Right ventricle myocardium inferior (tissue), 1 donor: ENCODE results near the gene ASTN2. TPM values are rescaled to one million over a fixed set of nuclear protein-coding genes. Genes with fewer than 3 reads are reported as not detected.

Experiments
- ATAC-seq: fragments of 200-7000 bp; cut with Tn5 transposase; one replicate; pipeline ENCODE4 v1.9.1; 2020; ENCODE audit warnings: mild to moderate bottlenecking, moderate library complexity
- DNase-seq: peaks from one replicate; pipeline ENCODE4 v3.0.0; 2021; ENCODE audit errors: missing footprints
- intact Hi-C: fragments of 100-400 bp; cut with DNase I; formaldehyde crosslinking; loops from one replicate; pipeline ENCODE4 v1.11.0; 2022
- long read RNA-seq: library from polyadenylated mRNA; unstranded; transcript quantifications from one replicate; pipeline ENCODE4 v2.0.0, GENCODE V29; 2021
- total RNA-seq: library from RNA; stranded (reverse); fragmentation: NEBNext Ultra II Directional; extraction: Animal tissue kit (Norgen Biotek cat#: 25700); gene quantifications from one replicate; pipeline ENCODE4 v1.2.1, GENCODE V29; 2021
- donor health status: DM: no; HTN: yes; CAD: no; lungs with severe emphysema.

ASTN2 gene
- total RNA-seq: 8.3 TPM
- long read RNA-seq, full-length matches to known transcripts: 3 of 10 reads
- long read RNA-seq, partial matches to known transcripts: 3 of 10 reads
- long read RNA-seq, other reads (novel, unspliced or antisense): 4 of 10 reads

DNA sequence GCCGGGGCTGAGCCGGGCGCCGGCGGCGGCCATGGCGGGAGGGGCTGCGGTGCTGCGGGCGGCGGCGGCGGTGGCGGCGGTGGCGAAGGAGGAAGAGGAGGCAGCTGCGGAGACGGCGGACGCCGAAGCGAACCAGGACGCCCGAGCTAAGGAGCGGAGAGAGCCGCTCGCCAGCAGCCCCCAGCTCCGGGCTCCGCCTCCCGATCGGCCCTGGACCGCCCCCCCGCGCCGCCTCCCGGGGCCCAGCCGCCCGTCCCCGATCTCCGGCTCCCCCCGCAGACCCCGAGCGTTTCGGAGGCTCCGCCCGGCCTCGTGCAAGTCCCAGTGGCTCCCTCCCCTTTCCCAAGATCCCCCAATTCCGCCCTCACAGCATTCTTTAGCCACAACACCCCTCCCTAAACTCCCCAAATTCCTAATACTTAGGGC, at the start of gene ASTN2:
Gene ASTN2, minus strand, starts transcription at position 152 of the 426 bp plus-strand sequence. Its CDS starts 119 bp downstream, at position 33.
- intact Hi-C loops: no loop called here
- no peak for ATAC-seq
- DNase-seq: no peak

DNA sequence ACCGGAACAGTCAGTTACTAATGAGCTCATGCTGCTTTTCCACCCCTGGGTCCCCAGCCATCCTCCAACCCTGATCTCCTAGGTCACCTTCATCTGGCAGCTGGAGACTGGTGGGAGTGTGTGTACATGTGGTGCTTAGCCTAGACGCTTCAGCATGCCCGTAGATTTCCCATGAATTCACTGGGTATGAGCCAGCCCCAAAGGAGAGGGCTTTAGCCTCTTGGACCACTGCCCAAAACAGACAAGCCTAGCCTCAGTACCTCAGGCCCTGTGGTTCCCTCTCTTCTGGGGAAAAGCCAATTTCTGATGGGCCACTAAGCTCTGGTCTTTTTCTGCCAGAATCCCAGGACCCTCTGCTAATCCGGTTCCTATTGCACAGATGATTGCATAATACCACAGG, 48.0 kb upstream of the ASTN2 start:
- ATAC-seq: no peak
- intact Hi-C loops: no loop called here
- DNase-seq: no peak

GRCh38 chr9:117461386-117461785, 46.5 kb upstream of the ASTN2 start:
- intact Hi-C loops: no loop called here
- no peak for DNase-seq
- no peak for ATAC-seq

DNA sequence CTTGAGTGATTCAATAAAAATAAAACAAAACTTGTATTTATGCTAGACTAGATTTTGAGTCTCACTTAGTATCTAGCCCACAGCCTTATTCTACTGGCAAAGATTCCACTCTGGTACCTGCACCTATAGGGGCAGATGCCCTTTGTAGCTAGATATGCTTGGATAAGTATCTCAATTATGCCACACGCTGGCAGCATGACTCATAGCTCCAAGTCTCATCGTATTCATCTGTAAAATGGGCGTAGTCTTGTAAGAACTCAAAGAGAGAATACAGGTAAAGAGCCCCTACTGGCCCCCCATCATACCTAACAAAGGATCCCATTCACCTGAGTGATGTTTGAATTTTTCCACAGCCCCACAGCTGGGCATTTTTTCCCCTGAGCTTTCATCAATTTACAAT, 45.9 kb upstream of the ASTN2 start:
- ATAC-seq (no peak), DNase-seq (no peak)
- intact Hi-C loops: no loop called here

- DNase-seq: no peak
- intact Hi-C loops: no loop called here
- ATAC-seq: no peak
Observed at GRCh38 chr9:117459913-117460312, 45.1 kb upstream of the ASTN2 start.

DNA sequence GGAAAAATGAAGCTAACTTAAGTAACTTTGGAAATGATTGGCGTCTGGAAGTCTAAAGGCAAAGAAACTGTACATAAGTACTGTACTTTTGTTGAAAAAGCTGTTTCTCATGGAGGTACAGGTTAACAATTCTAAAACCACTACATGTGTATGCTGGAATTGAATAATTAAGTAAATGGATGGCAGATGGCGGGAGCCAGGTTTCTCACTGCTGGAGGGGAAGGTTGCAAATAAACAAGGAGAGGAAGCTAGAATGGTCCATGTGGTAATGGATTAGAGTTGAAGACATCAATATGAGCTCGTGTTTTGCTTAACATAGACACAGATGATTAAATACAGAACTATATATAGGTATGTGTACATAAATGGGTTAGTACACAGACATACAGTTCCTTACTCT, 43.2 kb upstream of the ASTN2 start:
- DNase-seq (no peak), ATAC-seq (no peak)
- intact Hi-C loops: no loop called here

DNA sequence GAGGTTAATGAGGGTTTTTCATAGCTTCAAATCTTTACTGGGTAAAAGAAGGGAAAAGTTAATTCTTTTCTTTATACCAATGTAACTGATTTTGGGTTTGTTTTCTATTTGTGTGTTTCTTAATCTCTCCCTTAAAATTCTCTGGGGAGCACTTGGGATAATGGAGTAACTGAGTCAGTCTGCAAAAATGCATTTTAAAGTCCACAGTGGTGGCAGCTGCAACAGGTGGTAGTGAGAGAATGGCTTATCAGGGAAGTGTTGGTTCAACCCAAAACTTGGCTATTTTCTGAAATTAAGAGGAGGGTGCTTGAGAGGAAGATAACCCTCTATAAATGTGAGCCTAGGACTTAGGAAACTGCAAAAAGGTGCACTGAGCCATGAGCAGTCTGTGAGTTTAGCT, 39.9 kb upstream of the ASTN2 start:
- DNase-seq: no peak
- intact Hi-C loops: no loop called here
- no peak for ATAC-seq

DNA sequence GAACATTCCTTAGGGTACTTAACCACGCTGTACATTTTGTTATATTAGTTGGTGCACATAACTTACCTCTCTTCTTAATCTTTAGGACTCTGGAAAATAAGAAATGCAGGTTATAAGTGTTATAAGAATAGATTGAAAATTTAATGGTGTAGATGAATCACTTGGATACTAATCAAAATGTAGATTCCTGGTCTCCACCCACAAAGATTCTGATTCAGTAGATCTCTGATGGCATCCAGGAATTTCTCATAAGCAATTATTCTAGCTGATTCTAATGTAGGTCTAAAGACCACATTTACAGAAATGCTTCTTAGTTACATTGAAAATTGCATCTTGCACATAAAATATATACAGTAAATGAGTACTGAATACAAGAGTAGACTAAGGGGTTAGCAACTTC, 38.9 kb upstream of the ASTN2 start:
- DNase-seq: no peak
- intact Hi-C loops: no loop called here

GRCh38 chr9:117451311-117451710, 36.5 kb upstream of the ASTN2 start:
- DNase-seq (no peak), ATAC-seq (no peak)
- intact Hi-C loops: no loop called here

More for the DNA sequence above, 38.9 kb upstream of the ASTN2 start:
- ATAC-seq: no peak

DNA sequence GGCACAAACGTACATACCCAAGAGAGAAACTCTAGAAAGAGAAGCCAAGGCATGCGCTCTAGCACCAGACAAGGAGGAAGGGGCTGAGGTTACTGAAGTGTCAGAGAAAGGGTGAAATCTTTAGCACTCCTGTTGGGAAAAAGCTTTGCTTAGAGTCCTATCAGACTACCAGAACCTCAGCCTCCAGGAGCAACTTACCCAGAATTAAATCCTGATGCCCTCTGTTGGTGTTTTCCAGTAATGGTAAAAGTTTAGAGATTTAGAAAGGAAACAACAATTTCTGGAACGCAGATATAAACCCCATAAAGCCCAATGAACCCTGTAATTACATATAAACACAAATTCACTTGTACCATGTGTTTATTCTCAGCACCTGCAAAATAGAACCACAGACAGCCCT, 33.2 kb upstream of the ASTN2 start:
- no peak for DNase-seq
- no peak for ATAC-seq
- intact Hi-C loops: no loop called here

DNA sequence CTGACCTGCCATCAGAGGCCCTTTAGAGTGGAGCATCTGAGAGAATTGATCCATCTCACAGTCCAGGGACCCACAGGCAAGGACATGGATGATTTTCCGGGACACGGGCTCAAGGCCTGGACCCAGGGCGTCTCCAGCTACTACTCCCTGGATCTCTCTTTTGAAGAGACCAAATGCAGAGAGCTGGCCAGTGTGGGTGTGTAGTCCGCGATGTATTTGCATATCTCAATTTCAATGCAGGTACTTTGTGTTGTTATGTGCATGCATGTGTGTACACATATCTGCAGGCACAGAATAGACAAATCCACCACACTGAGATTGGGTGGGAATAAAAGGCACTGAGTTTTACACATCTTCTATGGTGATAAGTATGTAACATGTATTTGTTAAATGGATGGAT, 30.8 kb upstream of the ASTN2 start:
- intact Hi-C loops: no loop called here
- DNase-seq (no peak), ATAC-seq (no peak)

GRCh38 chr9:117444501-117444900, 29.6 kb upstream of the ASTN2 start:
- ATAC-seq (no peak), DNase-seq (no peak)
- intact Hi-C loops: no loop called here

GRCh38 chr9:117437283-117437682, 22.4 kb upstream of the ASTN2 start:
- no peak for DNase-seq
- intact Hi-C loops: no loop called here
- ATAC-seq: no peak

DNA sequence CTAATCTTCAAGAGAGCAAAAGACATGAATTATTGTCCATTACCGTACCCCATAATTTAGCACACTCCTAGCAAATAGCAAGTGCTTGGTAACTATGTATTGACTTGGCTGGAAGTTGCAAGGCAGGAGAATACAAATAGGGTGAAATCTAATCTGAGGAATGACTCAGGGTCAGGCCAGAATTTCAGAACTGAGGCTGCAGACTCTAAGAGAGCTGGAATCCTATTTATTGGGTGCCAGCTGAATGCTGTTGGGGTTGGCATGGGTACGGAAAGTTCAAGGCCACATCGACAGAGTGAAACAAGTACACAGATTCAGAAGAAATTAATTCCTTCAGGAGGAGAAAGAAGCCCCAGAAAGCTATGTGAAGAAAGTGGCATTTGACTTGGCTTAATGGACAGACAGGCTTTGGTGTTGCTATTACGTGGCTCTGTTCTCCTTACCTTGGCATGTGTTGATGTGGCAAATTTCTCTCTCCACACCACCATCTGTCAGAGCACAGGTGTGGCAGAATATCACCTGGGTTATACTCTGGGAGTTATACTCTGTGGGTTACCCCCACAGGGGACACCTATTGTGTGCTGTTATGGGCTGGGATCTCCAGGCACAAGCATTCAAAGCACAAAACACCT, 20.9 kb upstream of the ASTN2 start:
- ATAC-seq: no peak
- intact Hi-C loops: no loop called here
- DNase-seq: no peak

DNA sequence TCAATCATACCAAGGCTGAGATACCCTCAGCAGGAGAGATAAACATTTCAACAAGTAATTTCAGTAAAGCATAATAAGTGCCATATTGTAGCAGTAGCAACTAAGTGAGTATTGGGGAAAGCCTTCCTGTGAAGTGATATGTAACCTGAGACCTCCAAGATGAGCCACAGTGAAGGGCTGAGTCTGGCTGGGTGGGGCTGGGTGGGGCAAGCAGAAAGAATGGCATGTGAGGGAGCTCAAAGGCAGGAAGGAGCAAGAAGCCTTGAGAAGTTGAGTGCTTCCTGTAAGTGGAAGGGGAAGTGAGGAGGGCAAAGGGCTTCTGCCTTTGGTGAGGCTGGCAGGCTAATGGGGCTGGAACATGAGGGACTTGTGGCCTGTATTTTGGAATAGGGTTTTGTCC, 19.7 kb upstream of the ASTN2 start:
- no peak for DNase-seq
- intact Hi-C loops: no loop called here
- ATAC-seq: no peak

- ATAC-seq (no peak), DNase-seq (no peak)
- intact Hi-C loops: no loop called here
Observed at GRCh38 chr9:117430813-117431212, 16.0 kb upstream of the ASTN2 start.

DNA sequence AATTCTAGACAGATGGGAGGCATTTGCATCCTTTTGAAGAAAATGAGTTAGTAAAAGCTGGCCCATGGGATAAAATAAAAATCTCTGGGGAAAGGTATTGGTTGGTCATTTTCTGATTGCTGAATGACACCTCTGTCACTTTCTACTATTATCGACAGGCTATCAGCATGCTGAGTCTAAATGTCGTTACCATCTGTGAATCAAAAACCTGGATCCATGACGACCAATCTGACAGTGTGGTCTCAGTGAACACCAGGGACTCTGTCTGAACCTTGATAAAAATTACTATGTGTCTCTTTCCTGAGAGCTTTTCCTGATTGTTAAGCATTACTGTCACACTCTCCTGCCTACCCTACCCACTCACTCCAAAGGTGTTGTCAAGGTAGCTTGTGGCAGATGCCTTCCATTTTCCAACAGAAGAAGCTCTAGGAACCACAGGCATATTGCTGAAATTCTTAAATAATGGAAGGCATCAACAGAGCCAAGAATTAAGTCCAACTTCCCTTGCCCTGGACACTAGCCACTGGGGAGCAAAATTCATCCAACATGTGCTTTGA, 12.6 kb upstream of the ASTN2 start:
- intact Hi-C loops: no loop called here
- DNase-seq (no peak), ATAC-seq (no peak)

DNA sequence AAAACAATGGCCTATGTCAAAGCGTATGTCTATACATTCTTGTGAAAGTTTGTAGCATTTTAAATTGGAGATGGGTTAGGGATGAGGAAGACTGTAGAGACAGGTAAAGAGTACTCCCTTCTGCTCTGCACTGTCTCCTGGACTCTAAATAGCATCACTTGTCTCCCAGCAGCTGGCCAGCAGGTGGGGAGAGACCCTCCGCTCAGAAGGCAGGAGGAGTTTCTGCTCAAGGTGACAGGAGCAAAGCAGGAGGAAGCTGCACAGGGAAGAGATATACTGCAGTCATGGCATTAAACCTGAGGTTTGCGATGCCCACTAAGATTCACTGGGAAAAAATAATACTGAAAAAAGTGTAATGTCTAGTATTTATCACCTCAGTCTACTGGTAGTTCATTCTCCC, 10.7 kb upstream of the ASTN2 start:
- intact Hi-C loops: no loop called here
- DNase-seq: no peak
- no peak for ATAC-seq

DNA sequence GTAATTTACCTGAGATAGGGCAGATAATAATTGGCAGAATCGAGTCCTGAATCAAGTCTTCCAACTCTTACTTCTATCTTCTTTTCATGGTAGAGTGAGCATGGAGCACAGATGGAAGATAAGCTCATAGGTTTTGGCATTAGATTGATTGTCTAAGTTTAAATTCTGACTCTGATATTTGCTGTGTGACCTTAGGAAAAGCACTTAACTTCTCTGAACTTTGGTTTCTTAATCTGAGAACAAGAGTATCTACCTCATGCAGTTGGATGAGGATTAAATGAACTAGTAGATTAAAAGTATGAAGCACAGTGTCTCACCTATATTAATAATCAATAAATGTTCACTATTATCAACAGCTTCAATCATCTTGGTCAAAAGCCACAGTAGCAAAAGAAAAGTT, 9.4 kb upstream of the ASTN2 start:
- intact Hi-C loops: no loop called here
- DNase-seq (no peak), ATAC-seq (no peak)

DNA sequence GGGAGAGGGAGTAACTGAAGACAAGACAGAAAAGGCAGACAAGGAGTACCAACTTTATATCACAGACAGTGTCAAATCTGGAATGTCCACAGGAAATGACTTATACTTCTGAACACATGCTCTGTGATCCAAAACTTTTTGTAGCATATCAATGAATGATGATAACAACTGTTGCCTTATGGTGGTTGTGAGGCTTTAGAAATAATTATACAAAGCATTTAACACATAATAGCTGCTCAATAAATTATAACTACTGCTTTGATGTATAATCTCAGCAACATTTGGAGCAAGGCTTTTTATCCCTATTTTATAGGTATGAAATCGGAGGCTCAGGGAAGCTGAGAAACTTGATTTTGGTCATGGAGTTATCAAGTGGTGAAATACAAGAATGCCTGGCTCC, 3.3 kb upstream of the ASTN2 start:
- ATAC-seq: no peak
- intact Hi-C loops: no loop called here
- DNase-seq: no peak

DNA sequence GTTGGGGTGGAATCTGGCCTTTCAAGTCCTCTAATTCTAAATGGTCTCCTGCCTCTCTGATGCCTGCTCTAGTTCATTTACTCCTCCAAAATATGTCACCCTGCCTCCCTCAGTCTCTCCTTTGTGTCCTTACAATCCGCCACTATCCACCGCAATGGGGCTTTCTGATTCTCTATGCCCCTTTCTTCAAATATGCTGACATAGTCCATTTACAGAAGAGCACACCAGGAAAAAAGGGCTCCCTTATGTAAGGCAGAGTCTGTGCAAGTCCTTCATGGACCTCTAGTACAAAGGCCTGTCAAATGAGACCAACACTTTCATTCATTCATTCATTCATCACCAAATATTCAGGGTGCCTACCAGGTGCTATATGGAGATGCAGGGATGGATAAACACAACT, 2.0 kb upstream of the ASTN2 start:
- no peak for ATAC-seq
- intact Hi-C loops: no loop called here

More for the DNA sequence above, 2.0 kb upstream of the ASTN2 start:
- no peak for DNase-seq
